AG08396 (cell line): ENCODE results near the gene CD151.

Experiments
- DNase-seq: peaks from one replicate; pipeline ENCODE4 v3.0.0; 2012; ENCODE audit warnings: low spot score, mixed read lengths

CD151 gene

DNA sequence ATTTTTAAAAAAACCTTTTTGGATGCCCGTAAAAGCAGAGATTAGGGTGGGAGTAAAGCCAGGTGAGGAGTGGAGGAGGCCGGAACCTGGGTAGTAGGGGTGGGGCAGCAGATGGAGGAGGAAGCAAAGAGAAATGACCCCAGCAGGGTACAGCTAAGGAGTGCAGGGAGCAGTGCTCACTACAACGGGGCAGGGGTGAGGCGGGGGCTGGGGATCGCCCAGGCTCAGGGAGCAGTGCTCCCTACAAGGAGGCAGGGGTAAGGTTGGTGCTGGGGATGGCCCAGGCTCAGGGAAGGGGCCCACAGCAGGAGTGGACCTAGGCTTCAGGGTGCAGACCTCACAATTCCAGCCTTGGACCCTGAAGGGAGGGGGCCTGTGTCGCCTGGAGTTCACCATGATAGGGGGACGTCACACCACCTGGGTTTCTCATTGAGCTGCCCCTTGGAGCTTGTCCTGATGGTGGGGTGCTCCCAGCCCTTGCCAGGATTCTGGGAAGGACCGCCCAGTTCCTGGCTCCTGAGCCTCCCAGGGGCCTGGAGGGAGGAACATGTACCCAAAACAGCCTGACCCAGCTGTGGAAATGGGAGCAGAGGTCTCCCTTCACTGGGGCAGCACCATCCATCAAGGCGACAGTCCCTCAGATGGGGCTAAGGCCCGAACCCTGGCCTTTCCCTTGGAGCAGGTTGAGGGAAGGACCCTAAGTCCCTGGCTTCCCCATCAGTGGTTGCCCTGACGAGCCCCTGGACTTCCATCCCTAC lies 16.9 kb upstream of the CD151 start:
- DNase-seq = no peak

DNA sequence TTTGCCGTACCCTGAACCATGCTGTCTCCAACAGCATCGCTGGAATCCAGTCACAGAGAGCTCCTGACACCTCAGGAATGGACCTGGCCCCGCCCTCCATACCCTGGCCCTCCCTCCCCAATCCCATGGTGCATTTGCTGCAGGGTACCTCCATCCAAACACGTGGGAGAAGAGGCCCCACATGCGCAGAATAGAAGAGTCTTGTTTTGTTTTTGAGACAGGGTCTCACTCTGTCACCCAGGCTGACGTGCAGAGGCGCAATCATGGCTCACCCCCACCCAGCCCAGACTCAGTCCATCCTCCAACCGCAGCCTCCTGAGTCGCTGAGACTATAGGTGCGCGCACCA lies 16.3 kb upstream of the CD151 start:
- DNase-seq = no peak

DNA sequence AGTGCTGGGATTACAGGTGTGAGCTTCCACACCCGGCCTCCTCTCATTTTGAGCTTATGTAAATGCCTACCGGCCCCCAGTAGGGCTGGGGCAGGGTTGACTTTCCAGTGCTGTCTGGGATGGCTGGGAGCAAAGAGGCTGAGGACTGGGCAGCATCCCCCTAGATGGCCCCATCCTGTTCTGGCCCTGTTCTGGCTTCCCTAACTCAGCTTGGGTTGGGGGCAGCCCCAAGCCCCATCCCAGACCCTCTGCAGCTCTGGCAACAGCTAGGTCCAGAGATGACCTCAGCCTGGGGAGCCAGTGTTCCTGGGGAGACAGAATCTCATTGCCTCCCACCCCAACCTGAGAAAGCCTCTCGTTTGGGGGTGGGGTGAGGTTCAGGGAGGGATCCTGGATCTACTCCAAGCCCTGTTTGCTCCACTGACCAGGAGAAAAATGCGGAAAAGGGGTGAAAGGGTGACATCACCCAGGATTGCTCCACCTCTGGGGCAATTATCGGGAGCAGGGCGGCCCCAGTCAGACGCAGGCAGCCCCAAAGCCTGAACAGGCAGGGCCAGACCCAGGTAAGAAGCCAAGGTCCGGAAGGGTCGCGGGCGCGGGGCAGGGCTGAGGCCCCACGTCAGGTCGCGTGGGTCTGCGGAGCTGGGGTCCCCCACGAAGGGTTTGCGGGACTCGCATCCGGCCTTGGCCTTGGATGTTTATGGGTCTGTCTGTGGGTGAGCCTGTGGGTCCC lies 14.2 kb upstream of the CD151 start, which contains the start of gene PNPLA2:
PNPLA2 (plus strand) TSS at position 519 of the 733 bp plus-strand sequence. CDS start 805 bp downstream, outside the sequence.
- DNase-seq = peak; percentile 82

DNA sequence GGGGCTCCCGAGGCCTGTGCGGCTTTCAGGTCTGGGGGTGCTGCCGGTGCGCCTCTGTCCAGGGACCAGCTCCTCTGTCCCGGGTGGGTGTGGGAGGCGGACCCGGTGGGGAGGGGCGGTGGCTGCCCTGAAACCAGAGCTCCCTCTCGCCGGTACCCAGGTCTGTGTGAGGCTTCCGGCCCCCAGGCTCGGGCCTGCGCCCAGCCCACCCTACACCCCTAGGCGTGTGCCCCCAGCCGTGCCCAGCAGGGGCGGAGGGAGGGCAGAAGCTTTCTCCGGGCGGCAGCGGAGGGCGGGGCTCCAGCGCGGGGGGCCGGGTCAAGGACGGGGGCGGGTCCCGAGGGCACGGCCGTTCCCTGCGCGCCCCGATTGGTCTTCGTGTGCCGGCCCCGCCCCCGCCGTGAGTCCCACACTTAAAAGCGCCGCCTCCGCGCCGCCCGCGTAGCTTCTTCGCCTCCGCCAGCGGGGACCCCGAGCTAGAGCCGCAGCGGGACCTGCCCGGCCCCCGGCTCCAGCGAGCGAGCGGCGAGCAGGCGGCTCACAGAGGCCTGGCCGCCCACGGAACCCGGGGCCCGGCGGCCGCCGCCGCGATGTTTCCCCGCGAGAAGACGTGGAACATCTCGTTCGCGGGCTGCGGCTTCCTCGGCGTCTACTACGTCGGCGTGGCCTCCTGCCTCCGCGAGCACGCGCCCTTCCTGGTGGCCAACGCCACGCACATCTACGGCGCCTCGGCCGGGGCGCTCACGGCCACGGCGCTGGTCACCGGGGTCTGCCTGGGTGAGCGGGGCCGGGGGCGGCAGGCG lies 13.4 kb upstream of the CD151 start:
- DNase-seq = peak; percentile 96

DNA sequence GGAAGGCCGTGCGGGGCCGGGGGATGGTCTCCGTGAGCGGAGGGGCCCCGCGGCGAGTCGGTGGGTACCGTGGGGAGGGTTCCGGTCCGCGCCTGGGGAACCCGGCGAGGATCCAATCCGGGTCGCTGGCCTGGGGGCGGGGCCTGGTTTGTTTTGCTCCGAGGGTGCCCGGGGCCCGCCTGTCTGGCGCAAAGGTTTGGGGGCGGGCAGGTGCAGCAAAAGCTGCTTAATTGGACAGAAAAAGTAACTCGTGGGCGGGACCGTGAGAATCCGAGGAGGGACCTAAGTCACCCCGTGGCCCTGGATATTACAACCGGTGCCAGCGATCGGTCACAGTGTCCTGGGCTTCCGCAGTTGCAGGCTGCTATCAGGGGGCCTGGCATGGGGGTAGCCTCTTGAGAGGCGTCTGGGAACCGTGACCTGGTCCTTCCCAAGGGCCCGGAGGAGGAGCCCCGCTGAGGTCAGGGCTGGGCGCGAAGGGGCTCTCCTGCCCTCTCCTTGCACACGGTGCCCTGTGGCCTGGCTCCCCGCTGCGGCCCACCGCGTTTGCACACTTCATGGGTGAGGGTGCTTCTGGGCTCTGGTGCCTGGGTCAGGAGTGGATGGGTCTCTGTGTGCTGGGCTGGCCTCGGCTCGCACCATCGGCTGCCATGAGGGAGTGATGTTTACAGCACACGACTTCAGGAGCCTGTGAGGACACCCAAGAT lies 12.7 kb upstream of the CD151 start:
- peak; percentile 80 for DNase-seq

DNA sequence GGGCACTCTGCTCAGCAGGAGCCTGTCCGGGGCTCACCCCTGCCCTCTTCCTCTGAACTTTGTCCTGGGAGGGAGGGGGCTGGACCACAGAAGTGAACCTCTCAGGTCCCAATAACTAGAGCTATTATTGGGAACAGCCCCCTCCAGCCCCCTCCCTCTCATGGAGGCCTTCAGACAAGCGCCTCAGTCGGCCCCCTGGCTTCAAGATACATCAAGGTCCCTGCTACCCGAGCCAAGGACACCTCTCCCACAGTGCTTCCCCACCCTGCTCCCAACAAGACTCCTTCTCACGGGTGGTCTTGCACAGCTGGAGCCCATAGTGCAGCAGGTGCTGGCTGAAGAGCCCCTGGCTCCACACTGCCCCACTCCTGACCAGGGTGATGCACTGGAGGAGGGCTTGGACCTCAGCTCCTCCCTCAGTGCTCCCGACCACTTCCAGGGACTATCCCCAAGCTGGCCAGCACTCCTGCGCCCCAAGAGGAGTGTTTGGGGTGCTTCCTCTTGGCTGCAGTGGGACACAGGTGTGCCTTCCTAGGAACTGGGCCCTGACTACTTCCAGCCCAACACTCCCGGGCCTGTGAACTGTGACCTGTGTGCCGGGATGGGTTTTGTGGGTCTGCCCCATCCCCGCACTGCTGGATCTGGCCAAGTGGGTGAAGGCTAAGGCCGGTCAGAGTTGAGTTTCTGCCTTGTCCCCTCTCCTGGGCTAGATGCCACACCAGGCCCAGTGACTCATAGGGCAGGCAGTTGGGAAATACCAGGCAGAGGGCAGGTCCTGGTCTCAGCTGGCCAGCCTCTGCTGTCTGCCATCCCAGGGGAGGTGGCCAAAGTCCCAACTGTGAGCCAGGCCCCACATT lies 11.9 kb upstream of the CD151 start:
- DNase-seq = peak; percentile 92

DNA sequence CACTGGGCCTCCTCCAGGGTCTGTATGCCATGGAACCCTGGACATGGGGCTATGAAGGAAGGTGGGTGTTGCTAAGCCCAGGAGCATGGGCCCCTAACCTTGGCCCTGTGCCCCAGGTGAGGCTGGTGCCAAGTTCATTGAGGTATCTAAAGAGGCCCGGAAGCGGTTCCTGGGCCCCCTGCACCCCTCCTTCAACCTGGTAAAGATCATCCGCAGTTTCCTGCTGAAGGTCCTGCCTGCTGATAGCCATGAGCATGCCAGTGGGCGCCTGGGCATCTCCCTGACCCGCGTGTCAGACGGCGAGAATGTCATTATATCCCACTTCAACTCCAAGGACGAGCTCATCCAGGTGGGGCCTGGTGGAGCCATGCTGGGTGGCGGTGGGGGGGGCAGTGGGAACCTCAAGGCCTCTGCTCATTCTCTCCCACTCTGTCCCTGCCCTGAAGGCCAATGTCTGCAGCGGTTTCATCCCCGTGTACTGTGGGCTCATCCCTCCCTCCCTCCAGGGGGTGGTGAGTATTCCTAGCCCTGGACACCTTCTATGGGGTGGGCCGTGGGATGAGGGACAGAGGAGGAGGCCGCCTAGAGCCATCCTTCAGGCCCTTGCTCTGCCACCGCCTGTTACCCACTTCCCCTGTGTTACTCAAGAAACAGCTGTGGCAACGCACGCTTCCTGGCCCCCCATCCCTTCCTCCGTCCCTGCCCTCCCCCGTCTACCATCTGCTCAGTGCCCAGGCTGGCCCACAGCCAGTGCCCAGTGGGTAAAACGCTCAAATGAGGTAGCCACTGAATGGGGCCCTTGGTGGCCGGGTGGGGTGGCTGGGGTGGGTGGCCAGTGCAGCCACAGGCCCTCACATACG lies 11.0 kb upstream of the CD151 start:
- no peak for DNase-seq

DNA sequence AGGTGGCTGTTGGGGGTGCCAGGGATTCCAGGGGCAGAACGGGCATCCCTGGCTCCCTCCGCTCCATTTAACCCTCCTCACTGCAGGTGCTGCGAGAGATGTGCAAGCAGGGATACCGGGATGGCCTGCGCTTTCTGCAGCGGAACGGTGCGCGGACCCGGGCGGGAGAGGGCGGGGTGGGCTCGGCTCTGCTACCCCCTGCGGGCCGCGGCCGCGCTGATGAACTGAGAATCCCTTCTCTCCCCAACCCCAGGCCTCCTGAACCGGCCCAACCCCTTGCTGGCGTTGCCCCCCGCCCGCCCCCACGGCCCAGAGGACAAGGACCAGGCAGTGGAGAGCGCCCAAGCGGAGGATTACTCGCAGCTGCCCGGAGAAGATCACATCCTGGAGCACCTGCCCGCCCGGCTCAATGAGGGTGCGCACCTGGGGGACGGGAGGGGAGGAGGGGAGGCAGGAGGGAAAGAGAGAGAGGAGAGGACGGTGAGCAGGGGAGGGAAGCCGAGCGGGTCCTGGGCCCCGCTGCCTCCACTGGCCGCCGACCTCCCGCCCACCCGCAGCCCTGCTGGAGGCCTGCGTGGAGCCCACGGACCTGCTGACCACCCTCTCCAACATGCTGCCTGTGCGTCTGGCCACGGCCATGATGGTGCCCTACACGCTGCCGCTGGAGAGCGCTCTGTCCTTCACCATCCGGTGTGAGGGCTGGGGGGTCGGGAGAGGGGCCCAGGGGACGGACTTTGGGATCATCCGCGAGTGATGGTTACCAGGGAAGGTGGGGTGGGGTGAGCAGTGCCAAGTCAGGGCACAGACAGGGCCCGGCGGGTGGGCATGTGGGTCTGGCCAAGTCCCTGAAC lies 9.1 kb upstream of the CD151 start:
- no peak for DNase-seq

DNA sequence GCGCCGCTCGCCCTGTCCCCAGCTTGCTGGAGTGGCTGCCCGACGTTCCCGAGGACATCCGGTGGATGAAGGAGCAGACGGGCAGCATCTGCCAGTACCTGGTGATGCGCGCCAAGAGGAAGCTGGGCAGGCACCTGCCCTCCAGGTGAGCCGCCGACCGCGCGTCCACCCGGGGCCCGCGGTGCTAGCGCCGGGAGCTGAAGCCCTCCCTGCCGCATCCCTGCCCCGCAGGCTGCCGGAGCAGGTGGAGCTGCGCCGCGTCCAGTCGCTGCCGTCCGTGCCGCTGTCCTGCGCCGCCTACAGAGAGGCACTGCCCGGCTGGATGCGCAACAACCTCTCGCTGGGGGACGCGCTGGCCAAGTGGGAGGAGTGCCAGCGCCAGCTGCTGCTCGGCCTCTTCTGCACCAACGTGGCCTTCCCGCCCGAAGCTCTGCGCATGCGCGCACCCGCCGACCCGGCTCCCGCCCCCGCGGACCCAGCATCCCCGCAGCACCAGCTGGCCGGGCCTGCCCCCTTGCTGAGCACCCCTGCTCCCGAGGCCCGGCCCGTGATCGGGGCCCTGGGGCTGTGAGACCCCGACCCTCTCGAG lies 8.4 kb upstream of the CD151 start:
- no peak for DNase-seq

DNA sequence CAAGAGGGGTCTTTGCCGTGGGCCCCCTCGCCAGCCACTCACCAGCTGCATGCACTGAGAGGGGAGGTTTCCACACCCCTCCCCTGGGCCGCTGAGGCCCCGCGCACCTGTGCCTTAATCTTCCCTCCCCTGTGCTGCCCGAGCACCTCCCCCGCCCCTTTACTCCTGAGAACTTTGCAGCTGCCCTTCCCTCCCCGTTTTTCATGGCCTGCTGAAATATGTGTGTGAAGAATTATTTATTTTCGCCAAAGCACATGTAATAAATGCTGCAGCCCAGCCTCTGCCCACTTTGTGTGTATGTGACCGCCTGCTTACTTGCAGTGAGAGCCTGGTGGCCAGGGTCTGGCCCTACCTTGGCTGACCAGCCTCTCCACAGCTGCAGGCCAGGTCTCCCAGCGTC lies 7.8 kb upstream of the CD151 start:
- no peak for DNase-seq

DNA sequence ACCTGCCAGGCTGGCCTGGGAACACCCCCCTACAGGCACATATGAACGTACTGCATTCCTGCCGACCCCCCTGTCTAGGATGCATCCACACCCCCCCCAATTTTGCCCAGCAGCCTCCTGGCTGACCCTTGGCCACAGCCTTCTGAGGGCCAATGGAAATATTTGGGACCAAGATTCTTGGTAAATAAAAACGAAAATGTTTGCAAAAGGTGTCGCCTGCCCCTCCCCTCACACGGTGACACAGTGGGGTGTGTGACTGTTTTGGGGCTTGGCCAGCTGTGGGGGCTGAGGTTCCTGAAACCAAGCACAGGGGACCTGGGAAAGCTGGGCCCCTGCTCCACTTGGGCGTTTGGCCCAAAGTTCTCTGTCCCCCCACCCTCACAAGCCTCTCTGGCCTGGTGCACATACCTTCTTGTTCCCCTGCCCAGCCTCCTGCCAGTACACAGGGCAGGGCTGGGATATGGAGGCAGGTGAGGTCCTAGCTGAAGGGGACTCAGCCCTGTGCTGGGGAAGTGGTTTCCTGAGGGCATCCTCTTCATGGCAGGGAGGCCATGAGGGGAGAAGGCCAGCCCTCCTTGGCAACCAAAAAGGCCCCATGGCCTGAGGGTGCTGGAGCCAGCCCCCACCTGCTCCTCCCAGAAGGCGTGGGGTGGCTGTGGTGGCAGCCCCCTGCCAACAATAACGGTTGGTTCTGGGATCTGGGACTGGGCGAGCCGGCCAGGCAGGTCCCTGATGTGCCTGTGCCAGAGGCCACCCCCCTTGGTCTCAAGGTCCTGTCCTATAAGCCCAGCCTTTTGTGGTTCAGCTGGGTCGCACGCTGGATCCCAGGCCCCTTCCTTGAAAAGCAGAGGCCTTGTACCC lies 7.2 kb upstream of the CD151 start:
- DNase-seq = no peak

DNA sequence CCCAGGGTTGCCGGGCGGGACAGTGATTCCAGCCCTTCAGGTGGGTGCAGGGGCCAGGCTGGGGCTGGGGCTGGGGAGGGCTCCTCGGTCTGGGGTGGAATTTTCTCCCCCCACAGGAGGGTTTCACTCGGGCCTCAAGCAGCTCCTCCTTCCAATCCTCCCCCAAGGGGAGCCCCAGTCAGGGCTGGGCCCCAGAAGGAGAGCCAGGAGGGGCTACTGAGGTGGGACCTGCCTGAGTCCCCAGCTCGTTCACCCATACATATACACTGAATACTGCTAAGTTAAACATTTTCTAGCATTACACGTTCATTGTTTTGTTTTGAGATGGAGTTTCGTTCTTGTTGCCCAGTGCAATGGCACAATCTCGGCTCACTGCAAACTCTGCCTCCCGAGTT lies 6.5 kb upstream of the CD151 start:
- DNase-seq = no peak

DNA sequence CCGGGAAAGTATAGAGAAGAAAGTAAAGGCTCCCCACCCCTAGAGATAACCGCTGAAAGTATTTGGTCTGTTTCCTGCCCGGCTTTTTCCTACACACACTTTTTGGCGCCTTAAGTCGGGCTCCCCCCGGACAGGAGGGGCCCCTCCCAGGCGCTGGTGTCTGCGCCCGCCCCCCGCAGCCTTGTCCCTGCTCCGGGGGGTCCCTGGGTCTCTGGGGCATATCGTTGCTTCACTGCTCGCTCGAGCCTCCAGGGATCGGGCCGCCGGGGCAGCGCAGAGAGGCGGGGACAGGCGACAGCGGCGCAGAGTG lies 6.0 kb upstream of the CD151 start:
- no peak for DNase-seq

DNA sequence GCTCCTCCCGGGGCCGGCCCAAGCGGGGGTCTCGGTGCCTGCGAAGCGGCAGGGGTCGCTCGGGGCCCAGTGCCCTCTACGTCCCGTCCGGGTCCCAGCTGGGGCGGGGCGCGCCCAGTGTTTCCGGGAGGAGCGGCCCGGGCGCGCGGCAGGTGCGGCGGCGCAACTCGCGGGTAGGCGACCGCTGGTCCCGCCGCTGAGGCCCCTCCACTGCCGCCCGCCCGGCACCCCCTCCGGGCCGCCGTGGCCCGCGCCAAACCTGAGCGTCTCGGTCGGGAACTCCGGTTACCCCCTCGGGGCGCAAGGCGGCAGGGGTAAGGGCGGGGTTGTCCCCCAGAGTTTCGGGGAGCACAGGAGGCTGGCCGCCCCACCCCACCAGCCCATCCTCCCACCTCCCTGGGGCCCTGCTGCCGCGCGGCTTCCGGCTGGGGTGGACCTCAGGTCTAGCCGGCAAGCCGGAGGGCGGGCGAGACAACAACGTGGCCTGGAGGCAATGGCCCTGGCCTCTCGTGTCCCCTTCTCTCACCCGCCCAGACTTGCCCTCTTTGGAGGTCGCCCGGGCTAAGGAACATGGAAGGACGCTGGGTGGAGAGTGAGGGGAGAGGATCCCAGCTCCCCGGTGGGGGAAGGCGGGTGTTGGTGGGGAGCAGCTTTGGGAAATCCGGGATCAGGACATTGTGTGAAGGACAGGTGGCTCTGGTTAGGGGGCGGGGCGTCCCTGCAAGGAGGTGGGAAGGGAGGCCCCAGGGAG lies 5.4 kb upstream of the CD151 start:
- DNase-seq = no peak

DNA sequence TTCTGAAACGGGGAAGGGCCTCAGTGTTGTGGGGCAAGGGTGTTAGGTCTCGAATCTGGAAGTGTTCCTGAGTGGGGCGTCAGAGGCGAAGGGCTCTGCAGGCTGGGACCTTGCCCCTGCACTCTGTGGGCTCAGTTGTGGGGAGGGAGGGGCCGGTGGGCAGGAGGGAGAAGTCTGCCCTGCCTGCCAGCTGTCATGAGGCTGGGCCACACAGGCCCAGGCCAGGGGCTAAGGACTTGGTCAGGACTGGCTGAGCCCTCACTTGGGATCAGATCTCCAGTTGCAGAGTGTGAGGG lies 4.9 kb upstream of the CD151 start, which contains the start of gene CRACR2B:
CRACR2B (plus strand) TSS at position 23 of the 296 bp plus-strand sequence. CDS start 689 bp downstream, outside the sequence.
- DNase-seq = no peak

DNA sequence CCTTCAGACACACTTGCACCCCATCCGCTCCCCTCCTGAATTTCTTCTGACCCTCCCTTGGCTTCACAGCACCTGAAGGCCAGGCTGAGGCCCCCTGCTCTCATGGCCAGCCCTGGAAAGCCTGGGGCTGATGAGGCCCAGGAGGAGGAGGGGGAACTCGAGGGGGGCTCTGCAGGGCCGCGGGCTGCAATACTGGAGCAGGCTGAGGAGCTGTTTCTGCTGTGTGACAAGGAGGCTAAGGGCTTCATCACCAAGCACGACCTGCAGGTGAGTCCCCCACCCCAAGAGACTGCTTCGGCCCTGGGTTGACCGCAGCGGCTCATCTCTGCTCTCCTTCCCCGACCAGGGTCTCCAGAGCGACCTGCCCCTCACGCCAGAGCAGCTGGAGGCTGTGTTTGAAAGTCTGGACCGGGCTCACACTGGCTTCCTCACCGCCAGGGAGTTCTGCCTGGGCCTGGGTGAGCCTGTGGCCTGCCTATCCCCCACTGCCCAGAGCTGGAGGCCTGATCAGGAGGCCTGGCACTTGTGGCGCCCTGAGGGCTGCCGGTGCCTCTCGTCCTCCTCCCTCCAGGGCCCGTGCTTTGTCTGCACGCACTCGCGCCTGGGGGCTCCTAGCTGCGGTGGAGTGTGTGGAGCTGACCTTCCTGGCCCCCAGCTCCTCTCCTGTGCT lies 4.1 kb upstream of the CD151 start:
- no peak for DNase-seq
